ENCODE measurements around the gene CENPX.

- no peak for TF ChIP-seq GTF2F1 (IDR thresholded peaks at IDR 0.05; ENCODE audit: low read length)
- peak; percentile 66; the same call in 1 of the 2 replicates for TF ChIP-seq ZNF367 (CRISPR knock-in tag; IDR thresholded peaks at IDR 0.05; ENCODE audit: borderline replicate concordance)
- TF ChIP-seq, protein P1, sequence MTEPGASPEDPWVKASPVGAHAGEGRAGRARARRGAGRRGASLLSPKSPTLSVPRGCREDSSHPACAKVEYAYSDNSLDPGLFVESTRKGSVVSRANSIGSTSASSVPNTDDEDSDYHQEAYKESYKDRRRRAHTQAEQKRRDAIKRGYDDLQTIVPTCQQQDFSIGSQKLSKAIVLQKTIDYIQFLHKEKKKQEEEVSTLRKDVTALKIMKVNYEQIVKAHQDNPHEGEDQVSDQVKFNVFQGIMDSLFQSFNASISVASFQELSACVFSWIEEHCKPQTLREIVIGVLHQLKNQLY (CRISPR knock-in tag; IDR thresholded peaks at IDR 0.05) = peak; percentile 62
- peak; percentile 1; the same call in 1 of the 2 replicates for TF ChIP-seq KLF13 (CRISPR knock-in tag; IDR thresholded peaks at IDR 0.05)
- TF ChIP-seq TOPORS (CRISPR knock-in tag; IDR thresholded peaks at IDR 0.05) = 0 out of 2 replicates have a peak, but pooled peaks have one; percentile 13
- peak; percentile 49; the same call in 1 of the 2 replicates for TF ChIP-seq ZNF256 (CRISPR knock-in tag; conservative IDR thresholded peaks at IDR 0.05)
- peak; percentile 60; the same call in 2 of the 3 replicates for TF ChIP-seq MXI1 (IDR thresholded peaks at IDR 0.05; ENCODE audit: borderline replicate concordance, low read depth, low read length)
- peak; percentile 55 for TF ChIP-seq POLR2AphosphoS5 (IDR thresholded peaks at IDR 0.05; ENCODE audit: low read depth, low read length)
- TF ChIP-seq ZNF10 (CRISPR knock-in tag; IDR thresholded peaks at IDR 0.05; ENCODE audit: borderline replicate concordance, low read depth) = no peak
- no peak; the same call in none of the 2 replicates for TF ChIP-seq CTCF (CRISPR knock-in tag; IDR thresholded peaks at IDR 0.05)
- no peak; the same call in 1 of the 2 replicates for TF ChIP-seq HCFC1 (IDR thresholded peaks at IDR 0.05; ENCODE audit: low read depth, low read length)
- TF ChIP-seq ZNF768 (CRISPR knock-in tag; IDR thresholded peaks at IDR 0.05) = no peak; the same call in 1 of the 2 replicates
- TF ChIP-seq ADNP (CRISPR knock-in tag; IDR thresholded peaks at IDR 0.05) = no peak
- peak; percentile 86 for TF ChIP-seq MYPOP (CRISPR knock-in tag; IDR thresholded peaks at IDR 0.05)
Measured at GRCh38 chr17:81994593-81995462, 27.9 kb downstream of the CENPX start.

All from HepG2 (cell line).